ENCODE measurements around the gene SEL1L3.

Gene SEL1L3

DNA sequence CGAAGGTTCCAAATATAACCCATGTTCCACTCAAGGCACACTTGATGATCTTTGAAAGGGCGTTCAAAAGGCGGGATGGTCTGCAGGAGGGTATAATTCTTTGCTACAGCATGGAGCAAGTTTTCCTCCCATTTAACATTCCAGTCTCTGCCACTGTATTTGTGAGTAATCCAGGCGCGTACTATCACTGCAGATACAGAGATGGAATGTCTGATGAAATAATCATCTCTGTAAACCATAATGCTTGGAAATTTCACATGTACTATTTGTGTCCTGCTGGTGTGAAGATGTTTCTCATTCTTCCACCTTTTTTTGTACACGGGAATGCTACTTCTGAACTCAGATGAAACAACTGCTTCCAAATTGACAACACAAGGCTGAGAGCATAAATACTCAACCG, 15.5 kb downstream of the SEL1L3 start:
- no peak for DNase-seq (ENCODE audit: low spot score)

DNA sequence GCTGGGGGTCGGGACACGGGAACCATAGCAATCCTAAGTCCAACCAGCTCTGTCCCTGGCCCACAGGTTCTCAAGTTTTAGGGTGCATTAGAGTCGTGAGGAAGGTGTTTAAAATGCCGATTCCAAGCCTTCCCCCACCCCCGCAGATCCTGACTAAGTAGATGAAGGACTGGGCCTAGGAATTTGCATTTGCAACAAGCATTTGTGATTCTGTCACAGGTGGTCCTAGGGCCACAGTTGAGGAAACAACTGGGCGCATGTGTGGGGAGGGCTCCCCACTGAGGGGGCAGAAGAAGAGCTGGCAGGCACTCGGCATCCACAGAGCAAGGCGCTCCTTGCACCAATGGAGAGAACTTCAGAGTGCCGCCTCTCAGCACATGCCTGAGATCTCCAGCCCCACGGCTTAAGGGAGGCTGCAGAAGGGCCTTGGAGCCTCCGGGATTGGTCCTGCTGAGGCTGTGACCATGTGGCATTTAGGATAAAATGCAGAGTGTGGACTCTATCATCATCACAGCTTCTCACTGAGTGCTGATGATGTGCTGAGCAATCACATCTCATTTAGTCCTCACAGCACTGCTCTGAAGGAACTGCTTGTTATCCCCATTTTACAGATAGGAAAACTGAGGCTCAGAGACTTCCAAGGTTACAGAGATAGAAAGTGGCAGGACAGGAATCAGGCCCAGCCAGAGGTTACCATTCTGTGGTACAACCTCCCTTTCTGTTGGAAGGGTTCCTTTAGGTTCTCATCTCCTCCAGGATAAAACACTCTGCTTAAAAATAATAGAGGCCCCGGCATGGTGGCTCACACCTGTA, 16.7 kb downstream of the SEL1L3 start:
- DNase-seq (ENCODE audit: low spot score), result no peak

DNA sequence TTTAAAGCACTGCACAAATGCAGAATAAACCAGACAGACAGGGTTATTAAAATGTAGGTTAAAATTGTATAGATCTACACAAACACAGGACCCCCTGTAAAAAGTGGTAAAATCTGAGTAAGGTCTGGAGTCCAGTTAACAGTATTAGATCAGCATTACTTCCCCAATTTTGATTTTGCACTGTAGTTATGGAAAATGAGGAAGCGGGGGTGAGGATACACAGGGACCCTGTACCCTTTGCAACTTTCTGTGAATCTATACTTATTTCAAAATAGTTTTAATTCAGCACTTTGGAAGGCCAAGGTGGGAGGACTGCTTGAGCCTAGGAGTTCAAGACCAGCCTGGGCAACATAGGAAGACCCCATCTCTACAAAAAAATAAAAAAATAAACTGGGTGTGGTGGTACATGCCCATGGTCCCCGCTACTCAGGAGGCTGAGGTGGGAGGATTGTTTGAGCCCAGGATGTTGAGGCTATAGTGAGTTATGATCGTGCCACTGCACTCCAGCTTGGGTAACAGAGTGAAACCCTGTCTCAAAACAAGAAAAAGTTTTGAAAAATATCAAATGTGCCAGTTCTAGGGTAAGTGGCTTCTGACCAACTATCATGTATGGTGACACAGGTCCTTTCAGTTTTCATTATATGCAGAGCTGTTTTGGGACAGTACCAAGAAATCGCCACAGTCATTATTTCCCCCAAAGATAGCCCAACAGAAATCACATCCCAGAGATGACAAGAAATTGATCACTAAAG, 17.7 kb downstream of the SEL1L3 start:
- DNase-seq (ENCODE audit: low spot score), result no peak

DNA sequence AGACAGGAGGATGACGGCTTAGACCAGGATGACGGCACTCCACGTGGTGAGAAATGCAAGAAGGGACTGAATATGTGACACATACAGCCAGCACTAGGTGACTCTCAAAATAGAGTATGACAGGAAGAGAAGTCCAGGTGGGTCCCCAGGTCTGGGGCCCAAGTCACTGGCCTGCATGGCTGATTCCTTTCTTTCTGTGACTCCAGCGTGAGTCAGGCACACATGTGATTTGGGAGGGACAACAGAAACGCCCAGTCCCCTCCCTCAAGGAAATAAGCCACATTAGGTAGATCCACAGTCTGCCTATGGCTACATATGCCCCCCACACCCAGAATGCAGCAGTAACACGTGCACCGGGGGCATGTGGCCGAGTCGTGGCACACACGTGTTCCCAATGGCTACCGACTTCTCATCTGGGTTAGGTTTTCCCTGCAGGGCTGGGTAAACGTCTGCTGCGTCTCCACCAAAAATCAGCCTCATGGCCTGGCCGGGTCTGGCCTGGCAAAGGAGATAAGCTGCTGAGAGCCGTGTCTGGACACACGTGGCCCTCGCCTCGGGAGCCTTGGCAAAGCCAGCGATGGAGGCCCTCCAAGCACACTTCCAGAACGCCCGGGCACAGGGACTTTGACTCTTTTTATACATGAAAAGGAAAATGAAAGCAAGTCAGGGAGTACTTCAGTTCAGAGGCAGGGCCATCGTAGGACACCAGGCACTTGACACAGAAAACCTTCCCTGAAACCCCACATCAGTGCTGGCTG, 19.3 kb downstream of the SEL1L3 start:
- no peak for DNase-seq (ENCODE audit: low spot score)

DNA sequence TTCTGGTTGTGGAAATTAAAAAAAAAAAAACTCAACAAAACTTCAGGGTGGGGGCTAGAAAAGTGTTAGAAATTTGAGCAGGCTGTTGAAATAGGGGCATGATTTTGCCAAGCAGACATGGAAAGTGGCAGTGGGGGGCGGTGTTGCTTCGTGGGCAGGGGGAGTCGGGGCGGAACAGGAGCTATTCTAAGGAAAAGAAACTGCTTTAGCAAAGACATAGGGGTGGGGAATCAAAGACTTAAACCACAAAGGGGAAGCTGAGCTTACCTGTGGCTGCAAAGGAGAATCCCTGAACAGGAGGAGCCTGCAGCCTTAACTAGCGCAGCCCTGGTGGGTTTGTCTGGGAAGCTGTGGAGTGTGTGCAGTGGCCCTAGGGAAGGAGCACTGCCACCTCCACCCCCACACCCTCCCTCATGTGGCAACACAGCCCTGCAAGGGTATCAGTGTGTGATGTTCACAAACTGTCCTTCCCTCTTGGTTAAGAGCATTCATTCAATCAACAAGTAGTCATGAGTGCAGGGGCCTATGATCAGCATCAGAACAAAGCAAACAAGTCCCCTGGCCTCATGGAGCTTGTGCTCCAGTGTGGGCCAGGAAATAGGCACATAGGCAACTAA, 20.5 kb downstream of the SEL1L3 start:
- peak; percentile 34 for DNase-seq (ENCODE audit: low spot score)

DNA sequence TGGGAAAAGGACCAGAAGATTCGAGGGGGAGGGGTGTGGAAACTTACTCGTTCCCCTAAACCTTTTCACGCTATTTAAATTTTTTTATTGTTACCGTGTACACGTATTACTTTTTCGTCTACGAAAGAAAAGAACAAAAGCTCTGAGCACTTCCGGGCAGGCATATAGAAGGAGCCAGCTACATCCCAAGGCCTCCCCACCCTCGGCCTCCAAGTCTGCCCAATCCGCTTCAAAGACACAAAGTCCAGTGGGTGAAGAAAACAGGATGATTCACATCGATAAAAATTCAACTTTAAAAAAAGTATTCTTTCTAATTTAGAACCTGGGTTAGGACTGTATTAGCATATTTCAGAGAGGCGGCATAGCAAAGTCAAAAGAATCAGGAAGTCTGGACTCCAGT, 23.1 kb downstream of the SEL1L3 start:
- no peak for DNase-seq (ENCODE audit: low spot score)

DNA sequence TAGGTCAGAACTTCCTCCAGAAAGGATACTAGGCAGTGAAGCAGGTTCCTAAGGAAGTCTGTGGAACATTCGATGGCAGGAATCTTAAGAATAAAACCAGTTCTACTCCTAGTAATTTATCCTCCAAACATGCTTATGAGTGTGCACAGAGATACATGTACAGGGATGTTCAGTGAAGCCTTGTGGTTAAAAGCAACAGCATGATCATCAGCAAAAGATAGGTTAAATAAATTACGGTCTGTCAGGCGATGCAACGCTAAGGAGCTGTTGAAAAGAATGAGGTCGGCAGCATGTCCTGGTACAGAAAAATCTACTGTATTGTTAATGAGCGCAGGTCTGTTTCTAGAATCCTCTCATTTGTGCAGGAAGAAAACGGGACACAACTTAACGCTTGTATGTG, 23.6 kb downstream of the SEL1L3 start:
- no peak for DNase-seq (ENCODE audit: low spot score)

DNA sequence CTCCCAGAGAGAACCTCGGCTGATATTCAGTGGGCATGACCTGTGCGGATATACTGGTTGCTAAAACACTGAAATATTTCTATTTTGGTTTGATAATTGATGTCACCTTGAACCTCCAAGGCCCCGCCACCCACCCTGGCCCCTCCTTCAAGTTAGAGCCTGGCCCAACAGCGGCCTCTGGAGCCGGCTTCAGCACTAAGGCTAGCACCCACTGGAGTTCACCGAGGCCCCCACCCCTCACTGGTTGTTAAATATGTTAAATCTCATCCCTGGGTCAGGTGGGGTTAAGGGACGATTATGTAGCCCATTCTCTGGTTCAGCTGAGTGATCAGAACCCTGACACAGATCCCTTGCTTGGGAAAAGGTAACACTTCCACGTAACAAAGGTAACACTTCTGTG, 24.3 kb downstream of the SEL1L3 start:
- DNase-seq (ENCODE audit: low spot score), result peak; percentile 59

DNA sequence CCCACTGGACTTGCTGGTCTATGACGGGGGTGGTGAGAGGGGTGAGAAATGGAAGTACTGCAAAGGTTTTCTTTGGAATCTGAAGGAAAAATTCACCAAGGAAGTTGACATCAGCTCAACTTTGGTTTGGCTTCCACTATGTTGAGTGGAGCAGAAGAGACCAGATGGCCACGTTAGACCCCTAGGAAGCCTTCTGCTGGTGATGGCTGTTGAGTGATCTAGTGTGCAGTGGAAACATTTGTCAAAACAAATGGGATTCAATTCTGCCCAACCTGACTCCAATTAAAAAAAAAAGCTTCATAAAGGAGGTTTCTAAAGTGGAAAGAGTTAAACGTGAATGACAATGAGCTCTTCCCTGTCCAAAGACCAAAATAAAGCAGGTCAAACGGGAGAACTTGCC, 25.7 kb downstream of the SEL1L3 start:
- no peak for DNase-seq (ENCODE audit: low spot score)

DNA sequence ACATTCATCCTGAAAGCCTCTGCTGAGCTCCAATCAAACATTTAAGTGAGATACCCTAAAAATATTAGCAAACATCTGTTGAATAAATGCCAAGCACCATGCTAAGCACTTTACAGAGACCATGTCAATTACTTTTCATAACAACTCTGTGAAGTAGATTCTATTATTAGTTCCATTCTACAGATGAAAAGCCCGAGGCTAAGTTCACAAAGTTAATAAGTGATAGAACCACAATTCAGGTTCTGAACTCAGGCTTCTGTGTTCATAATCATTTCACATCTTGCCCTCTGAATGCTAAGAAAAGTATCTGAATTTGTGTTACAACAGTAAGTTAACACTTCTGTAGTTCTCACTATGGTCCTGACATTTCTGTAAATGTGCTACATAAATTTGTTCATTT, 27.4 kb downstream of the SEL1L3 start:
- no peak for DNase-seq (ENCODE audit: low spot score)

DNA sequence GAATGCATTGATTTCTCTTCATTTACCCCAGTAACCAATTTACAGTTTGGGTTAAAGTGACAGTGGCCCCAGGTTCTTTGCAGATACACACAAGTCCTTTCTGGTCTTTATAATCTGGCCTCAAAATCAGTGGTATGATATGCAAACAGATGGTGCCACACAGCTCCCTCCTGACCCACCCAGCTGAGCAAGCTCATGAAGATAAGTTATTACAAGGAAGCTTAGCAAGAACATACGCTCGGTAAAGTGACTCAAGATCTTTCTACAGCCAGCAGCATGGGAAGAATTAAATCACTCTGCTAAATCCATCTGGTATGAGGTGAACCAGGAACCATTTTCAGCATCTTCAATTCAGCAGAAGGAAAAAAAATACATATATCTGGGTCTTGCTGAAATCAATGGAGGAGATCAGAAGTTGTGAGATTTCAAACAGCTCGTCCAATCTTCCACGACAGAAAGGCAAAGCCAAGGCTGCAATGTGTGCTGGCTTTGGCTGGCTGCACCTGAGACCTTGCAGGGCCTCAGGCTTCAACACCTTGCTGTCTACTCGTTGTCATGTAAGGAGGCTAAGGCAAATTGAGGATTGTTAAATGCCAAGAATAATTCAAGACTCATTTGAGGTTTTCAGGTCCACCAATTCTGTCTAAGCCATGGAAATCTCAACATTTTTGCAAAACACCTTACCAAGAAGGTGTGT, 28.2 kb downstream of the SEL1L3 start:
- no peak for DNase-seq (ENCODE audit: low spot score)

DNA sequence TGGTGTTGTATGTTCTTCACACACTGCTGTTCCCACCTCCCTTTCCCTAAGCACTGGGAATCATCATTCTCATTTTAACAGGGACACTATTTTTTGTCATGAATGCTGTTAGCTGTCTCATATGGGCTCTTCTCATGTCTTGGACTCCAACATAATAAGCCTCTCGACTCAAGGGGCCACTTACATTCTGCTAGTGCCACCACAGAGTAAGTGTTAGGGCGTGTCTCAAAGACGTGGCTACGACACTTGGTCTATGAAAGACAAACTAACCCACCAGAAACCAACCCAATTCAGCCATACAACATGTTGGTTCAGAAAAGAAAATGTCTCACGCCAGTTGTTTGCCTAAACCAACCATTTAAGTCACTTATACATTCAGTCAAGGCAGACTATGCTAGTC, 32.2 kb downstream of the SEL1L3 start:
- no peak for DNase-seq (ENCODE audit: low spot score)

DNA sequence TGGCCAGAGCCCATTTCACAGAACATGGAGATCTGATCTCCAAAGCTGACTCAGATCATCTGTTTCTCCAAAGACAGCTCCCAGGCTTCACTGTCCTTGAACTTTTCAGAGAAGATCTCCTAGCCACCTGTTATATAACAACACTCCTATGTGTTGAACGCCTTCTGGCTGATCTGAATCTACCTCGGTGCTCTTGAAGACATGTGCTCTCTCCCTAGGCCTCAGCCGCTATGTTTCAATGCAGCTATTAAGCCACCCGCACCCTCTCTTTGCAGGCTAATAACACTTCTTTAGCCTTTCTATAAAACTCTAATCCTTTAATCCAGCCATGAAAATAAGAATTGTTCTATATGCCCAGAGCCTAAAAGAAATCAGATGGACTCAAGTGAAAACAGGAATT, 34.9 kb downstream of the SEL1L3 start:
- no peak for DNase-seq (ENCODE audit: low spot score)

DNA sequence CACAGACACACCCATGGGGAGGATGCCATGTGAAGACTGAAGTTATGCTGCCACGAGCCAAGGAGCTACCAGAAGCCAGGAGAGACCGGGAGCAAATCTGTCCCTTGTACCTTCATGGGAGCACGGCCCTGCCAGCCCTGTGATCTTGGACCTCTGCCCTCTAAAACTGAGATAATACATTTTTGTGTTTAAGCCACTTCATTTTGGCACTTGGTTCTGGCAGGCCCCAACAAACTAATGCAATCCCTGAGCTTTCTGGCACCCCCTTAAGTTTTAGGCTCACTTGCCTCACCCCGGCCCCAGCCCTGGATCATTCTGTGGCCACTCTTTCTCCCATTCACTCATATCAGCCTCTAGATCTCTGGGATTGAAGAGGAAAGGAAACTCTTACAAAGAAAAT, 35.4 kb downstream of the SEL1L3 start:
- no peak for DNase-seq (ENCODE audit: low spot score)

DNA sequence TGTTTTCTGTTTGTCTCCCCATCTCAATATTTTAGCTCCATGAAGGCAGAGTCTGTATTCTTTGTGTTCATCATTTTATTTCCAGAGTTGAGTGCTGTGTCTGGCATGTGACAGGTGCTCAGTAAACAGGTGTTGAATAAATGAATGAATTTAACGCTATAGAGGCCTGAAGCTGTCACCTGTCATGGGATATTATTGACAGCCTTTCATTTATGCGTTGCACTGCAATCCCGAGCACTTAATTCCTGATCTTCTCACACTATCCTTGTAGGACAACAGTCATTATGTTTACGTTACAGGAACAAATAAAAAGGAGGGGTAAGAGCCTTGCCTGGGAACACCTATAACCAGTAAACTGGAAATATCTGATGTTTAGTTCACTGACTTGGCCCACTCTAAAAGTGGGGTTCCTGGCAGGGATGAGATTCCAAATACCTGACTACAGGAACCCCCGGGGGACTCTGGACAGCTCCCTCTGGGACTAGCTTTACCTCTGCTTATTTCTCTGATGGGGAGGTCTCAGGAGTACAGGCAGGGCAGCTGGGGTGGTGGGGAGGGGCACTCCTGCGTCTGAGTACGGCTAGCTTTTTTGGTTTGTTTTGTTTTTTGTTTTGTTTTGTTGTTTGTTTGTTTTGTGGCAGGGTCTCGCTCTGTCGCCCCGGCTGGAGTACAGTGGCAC, 36.6 kb downstream of the SEL1L3 start:
- no peak for DNase-seq (ENCODE audit: low spot score)

DNA sequence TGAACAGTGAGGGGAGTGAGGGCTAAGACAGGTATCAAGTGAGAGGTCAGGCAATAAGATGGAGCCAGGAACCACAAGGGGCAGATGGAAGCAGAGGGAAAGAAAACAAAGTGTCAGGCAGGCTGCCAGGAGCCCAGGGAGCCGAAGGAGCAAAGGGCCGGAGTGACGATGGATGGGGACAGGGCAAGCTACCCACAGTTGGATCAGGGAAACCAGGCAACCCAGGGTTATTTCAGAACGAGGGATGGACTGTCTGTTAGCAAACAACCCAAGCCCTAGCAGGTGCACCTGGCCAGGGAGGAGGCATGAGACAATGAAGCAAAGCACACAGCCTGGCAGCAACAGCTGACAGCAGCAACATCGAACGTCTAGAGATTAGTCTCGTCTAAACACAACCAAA, 39.2 kb downstream of the SEL1L3 start:
- no peak for DNase-seq (ENCODE audit: low spot score)

DNA sequence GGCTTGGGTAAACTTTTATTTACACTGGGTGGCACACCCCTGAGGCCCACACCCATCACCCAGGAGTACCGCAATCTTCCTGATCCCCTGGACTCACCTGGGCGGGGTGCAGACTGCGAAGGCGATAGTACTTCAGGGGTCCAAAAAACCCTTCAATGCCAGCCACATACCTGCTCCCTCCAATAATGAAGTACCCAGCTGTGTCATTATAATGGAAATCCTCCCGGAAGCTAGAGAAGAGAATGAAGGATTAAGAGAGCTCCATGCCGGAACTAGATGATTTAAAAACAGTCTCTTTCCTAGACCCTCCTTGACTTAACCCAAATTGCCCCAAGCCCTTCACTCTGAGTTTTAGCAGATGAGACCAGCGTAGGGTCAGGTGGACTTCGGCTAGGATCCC, 40.9 kb downstream of the SEL1L3 start:
- DNase-seq (ENCODE audit: low spot score), result peak; percentile 59

DNA sequence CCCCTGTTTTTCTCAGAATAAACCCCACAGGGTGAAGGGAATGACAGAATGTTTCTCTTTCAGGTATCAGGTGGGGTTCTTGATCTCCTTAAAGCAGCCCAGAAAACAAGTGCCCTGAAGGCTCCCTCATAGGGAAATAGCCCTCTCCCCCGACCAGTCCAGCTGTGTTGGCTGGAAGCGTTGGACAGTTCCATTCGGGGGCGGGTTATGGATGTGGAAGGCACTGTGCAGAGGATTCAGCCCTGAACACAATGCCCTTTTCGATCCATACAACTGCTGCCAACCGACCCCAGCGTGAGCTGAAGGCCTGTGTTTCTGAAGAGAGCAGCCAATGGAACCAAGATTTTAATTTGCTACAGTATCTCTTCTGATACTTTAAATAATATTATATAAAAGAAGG, 41.5 kb downstream of the SEL1L3 start:
- DNase-seq (ENCODE audit: low spot score), result no peak

DNA sequence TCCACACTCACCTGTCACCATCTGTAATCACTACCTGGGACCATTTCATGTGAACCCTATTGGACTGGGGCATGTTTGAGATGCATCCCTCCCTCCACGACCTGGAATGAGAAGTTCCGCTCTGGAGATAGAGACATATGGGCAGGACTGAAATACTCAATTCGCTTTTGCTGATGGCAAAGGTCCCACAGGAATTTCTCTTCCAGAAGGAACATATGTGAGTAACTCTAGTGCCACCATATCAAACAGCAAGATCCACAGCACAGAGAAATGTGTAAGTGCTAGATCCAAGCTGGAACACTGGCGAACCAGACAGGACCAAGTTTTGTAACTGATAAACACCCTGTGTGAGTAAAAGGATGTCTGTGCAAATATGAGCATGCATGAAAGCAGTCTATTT, 43.9 kb downstream of the SEL1L3 start:
- DNase-seq (ENCODE audit: low spot score), result no peak

DNA sequence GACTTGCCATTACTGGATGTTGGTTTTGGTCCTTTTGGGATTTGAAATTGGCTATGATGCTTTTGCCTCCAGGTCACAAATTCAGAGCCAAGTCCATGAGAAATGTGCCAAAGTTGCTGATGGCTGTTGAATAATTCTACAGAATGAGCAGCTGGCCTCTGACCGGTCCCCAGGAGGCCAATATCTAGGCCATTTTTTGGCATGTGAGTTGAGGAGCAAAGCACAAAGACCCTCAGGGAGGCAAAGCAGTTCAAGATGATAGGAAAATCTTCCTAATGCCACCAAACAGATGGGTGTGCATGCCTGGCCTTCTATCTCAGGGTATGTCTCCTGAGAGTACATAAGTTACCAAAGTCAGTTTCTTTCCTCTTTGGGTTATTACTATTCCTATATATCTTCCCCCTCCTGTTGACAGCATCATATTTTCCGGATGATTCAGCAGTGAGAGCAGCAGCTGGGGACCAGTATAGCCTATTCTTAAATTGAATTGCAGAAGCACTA, 44.4 kb downstream of the SEL1L3 start:
- DNase-seq (ENCODE audit: low spot score), result no peak

DNA sequence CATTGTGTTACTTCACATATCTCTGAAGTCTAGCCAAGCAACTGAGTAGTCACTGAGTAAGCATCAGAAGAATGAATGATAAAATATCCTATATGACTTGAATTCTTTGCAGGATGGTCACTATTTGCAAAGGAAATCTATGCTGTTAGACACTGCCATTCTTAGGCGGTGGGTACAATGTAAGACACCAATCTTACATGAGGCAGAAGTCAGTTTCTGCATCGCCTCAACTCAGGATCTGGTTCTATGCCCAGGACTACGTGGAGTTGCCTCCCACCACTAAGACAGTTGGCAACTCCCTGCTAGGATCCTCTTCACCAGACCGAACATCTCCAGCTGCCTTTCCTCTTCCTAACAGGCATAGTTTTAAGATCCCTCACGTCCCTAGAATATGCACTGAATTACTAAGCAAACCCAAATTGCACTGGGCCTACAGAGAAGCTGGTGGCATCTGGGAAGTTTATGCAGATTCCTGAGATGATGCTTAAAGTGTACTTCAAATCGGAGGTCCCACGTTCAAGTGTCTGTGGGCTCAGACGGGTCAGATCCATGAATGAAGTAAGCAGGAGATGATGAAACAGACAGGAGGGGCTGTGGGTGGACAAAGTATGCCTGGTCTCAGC, 45.6 kb downstream of the SEL1L3 start:
- DNase-seq (ENCODE audit: low spot score), result no peak

All from iPS-NIHi11 (cell line).